ENCODE measurements around the gene RXRA. TPM values are rescaled to one million over a fixed set of nuclear protein-coding genes. Genes with fewer than 3 reads are reported as not detected.

The RXRA gene
- total and polyA plus RNA-seq, 2 of the 13 experiments (the other 11 are each of a cell fraction or from before 2014, with no cell fraction given): 18.9 to 29.2 TPM

- Histone ChIP-seq H3K79me2 (ENCODE audit: insufficient read depth, low read length) (no peaks in the 10 kb centered on the region), H3K36me3 (replicated peaks in 1 of 2; ENCODE audit: control insufficient read depth in 1 of 2, insufficient read depth in 2 of 2, low read length in 2 of 2) (no peaks in the 10 kb centered on the region), H2AFZ (ENCODE audit: low read length) (no peak overlapping the region), H3K9me3 (ENCODE audit: low read length) (no peaks in the 10 kb centered on the region), H3K4me2 (ENCODE audit: low read depth, low read length) (no peak overlapping the region), H3K27me3 (ENCODE audit: control insufficient read depth in 1 of 2, insufficient read depth in 2 of 2, low read length in 2 of 2) (peaks cover 9 to 66% of the 10 kb centered on the region in 2 experiments), H3K4me1 (ENCODE audit: insufficient read depth, low read length) (peaks cover 33% of the 10 kb centered on the region), H3K4me3 (replicated peaks in 1 of 3; ENCODE audit: insufficient read depth in 1 of 3, low read depth in 2 of 3, low read length in 3 of 3) (no peak overlapping the region), H3K9ac (ENCODE audit: insufficient read depth, low read depth, low read length) (no peak overlapping the region), H3K27ac (ENCODE audit: extremely low read length, insufficient read depth, low read length) (no peak overlapping the region), H4K20me1 (ENCODE audit: insufficient read depth, low read length) (no peaks in the 10 kb centered on the region)
- TF ChIP-seq ZNF296 (CRISPR knock-in tag; conservative IDR thresholded peaks at IDR 0.05) (no peak), CEBPG (CRISPR knock-in tag; IDR thresholded peaks at IDR 0.05) (no peak), ZFP36L1 (CRISPR knock-in tag; IDR thresholded peaks at IDR 0.05) (no peak), ZNF30 (CRISPR knock-in tag; IDR thresholded peaks at IDR 0.05) (no peak), ZNF350 (CRISPR knock-in tag; IDR thresholded peaks at IDR 0.05; ENCODE audit: borderline replicate concordance, low read depth) (no peak), ZBTB10 (CRISPR knock-in tag; IDR thresholded peaks at IDR 0.05; ENCODE audit: borderline replicate concordance) (no peak), FOXK1 (CRISPR knock-in tag; IDR thresholded peaks at IDR 0.05; ENCODE audit: borderline replicate concordance, low read depth) (no peak), SOX13 (IDR thresholded peaks at IDR 0.05) (no peak), SOX13 (CRISPR knock-in tag; conservative IDR thresholded peaks at IDR 0.05 in 1 of 2, IDR thresholded peaks at IDR 0.05 in 1 of 2) (no peak), TRIM22 (IDR thresholded peaks at IDR 0.05) (no peak), ATF2 (CRISPR knock-in tag; IDR thresholded peaks at IDR 0.05) (no peak), PBX3 (CRISPR knock-in tag; IDR thresholded peaks at IDR 0.05; ENCODE audit: borderline replicate concordance) (no peak)
- BruUV-seq (replicated peaks): no TSS peak
- intact Hi-C loops (cut with micrococcal nuclease; ENCODE audit: unreplicated experiment): no loop called here
- CTCF ChIA-PET (ENCODE audit: low intra/inter-chr PET ratio, low total read pairs): no interaction called here
- in situ Hi-C loops (cut with HindIII; ENCODE audit: extremely low pct_ligation_motif_present, low pct_unique_long_range_greater_than_20kb): no loop called here
- FAIRE-seq (no peak), DNase-seq (ENCODE audit: low spot score) (no peak), ATAC-seq (no peak)
- WGBS (ENCODE audit: low lambda C conversion rate): 22% methylated on average over 13 of the region's 35 CpGs
- POLR2A ChIA-PET: no interaction called here
Observed at GRCh38 chr9:134287591-134288491, 38.4 kb upstream of the RXRA start.
